ENCODE results near the gene SHROOM3.

Gene SHROOM3

GRCh38 chr4:76476571-76476970 is 41.5 kb downstream of the SHROOM3 start:
- no peak for TF ChIP-seq TCF12 (IDR thresholded peaks at IDR 0.05; ENCODE audit: low read depth)
- no peak for TF ChIP-seq CREB1 (IDR thresholded peaks at IDR 0.05; ENCODE audit: low read depth)
- TF ChIP-seq CEBPB (IDR thresholded peaks at IDR 0.05) = no peak

GRCh38 chr4:76484654-76485053 is 49.6 kb downstream of the SHROOM3 start:
- no peak for TF ChIP-seq REST (IDR thresholded peaks at IDR 0.05; ENCODE audit: low read depth)

GRCh38 chr4:76485450-76485849 is 50.4 kb downstream of the SHROOM3 start:
- 0 out of 2 replicates have a peak, but pooled peaks have one; percentile 6 for TF ChIP-seq TEAD4 (IDR thresholded peaks at IDR 0.05)
- no peak for TF ChIP-seq TAF1 (IDR thresholded peaks at IDR 0.05; ENCODE audit: low read depth)
- TF ChIP-seq TCF12 (IDR thresholded peaks at IDR 0.05; ENCODE audit: low read depth) = no peak
- peak; percentile 30; the same call in 1 of the 2 replicates for TF ChIP-seq FOXM1 (IDR thresholded peaks at IDR 0.05; ENCODE audit: borderline replicate concordance, low read depth)

- TF ChIP-seq USF1 (IDR thresholded peaks at IDR 0.05) (no peak), EGR1 (IDR thresholded peaks at IDR 0.05) (no peak), ZBTB7A (IDR thresholded peaks at IDR 0.05; ENCODE audit: low read depth) (no peak), NFIC (IDR thresholded peaks at IDR 0.05) (no peak), CEBPB (IDR thresholded peaks at IDR 0.05) (no peak), FOXM1 (IDR thresholded peaks at IDR 0.05; ENCODE audit: borderline replicate concordance, low read depth) (no peak), TAF1 (IDR thresholded peaks at IDR 0.05; ENCODE audit: low read depth) (no peak), MAX (IDR thresholded peaks at IDR 0.05) (no peak), TCF12 (IDR thresholded peaks at IDR 0.05; ENCODE audit: low read depth) (no peak), CREB1 (IDR thresholded peaks at IDR 0.05; ENCODE audit: low read depth) (no peak), TEAD4 (IDR thresholded peaks at IDR 0.05) (no peak), RAD21 (IDR thresholded peaks at IDR 0.05; ENCODE audit: low read depth) (no peak), EP300 (IDR thresholded peaks at IDR 0.05; ENCODE audit: borderline replicate concordance) (no peak), YY1 (IDR thresholded peaks at IDR 0.05; ENCODE audit: low read depth) (no peak), REST (IDR thresholded peaks at IDR 0.05; ENCODE audit: low read depth) (no peak)
Observed at GRCh38 chr4:76486588-76487276, 51.7 kb downstream of the SHROOM3 start.

- TF ChIP-seq ZBTB7A (IDR thresholded peaks at IDR 0.05; ENCODE audit: low read depth) (no peak), CEBPB (IDR thresholded peaks at IDR 0.05) (no peak), YY1 (IDR thresholded peaks at IDR 0.05; ENCODE audit: low read depth) (no peak), USF1 (IDR thresholded peaks at IDR 0.05) (no peak), TCF12 (IDR thresholded peaks at IDR 0.05; ENCODE audit: low read depth) (no peak), RAD21 (IDR thresholded peaks at IDR 0.05; ENCODE audit: low read depth) (no peak), TEAD4 (IDR thresholded peaks at IDR 0.05) (no peak), EP300 (IDR thresholded peaks at IDR 0.05; ENCODE audit: borderline replicate concordance) (no peak), REST (IDR thresholded peaks at IDR 0.05; ENCODE audit: low read depth) (no peak), FOXM1 (IDR thresholded peaks at IDR 0.05; ENCODE audit: borderline replicate concordance, low read depth) (no peak), EGR1 (IDR thresholded peaks at IDR 0.05) (no peak), MAX (IDR thresholded peaks at IDR 0.05) (no peak), TAF1 (IDR thresholded peaks at IDR 0.05; ENCODE audit: low read depth) (no peak), NFIC (IDR thresholded peaks at IDR 0.05) (no peak), CREB1 (IDR thresholded peaks at IDR 0.05; ENCODE audit: low read depth) (no peak)
Observed at GRCh38 chr4:76487621-76488020, 52.6 kb downstream of the SHROOM3 start.

All from Ishikawa (cell line).